Liver (tissue), 9 donors: ENCODE data around the gene GLT8D2. TPM values are rescaled to one million over a fixed set of nuclear protein-coding genes. Genes with fewer than 3 reads are reported as not detected.

Source experiments
- DNase-seq: peaks from one replicate; pipeline ENCODE4 v3.0.0-alpha.2; 2017; ENCODE audit warnings: low spot score
- H3K27ac ChIP-seq, 2 donors: one replicate each; pipeline ENCODE4 v1.7.0; 2013; ENCODE audit warnings: inconsistent platforms in 2 of 2, low read length in 2 of 2, control low read depth in 1 of 2, low read depth in 1 of 2, mild to moderate bottlenecking in 1 of 2
- H3K27me3 ChIP-seq, 4 donors: one replicate each; pipeline versions ENCODE4 v1.6.1 to v1.7.0; 2013; ENCODE audit warnings: low read length in 3 of 4, inconsistent platforms in 1 of 4, mild to moderate bottlenecking in 1 of 4, moderate library complexity in 1 of 4; ENCODE audit not compliant: control insufficient read depth in 4 of 4, insufficient read depth in 4 of 4
- H3K36me3 ChIP-seq, 4 donors: one replicate each; pipeline versions ENCODE4 v1.6.1 to v1.7.0; 2013; ENCODE audit warnings: low read length in 3 of 4, mild to moderate bottlenecking in 3 of 4, low read depth in 1 of 4, moderate library complexity in 1 of 4; ENCODE audit not compliant: control insufficient read depth in 4 of 4, insufficient read depth in 3 of 4
- H3K4me1 ChIP-seq, 4 donors: one replicate each; pipeline versions ENCODE4 v1.6.1 to v1.7.0; 2013; ENCODE audit warnings: low read length in 3 of 4, mild to moderate bottlenecking in 3 of 4, moderate library complexity in 1 of 4; ENCODE audit not compliant: control insufficient read depth in 4 of 4, insufficient read depth in 4 of 4
- H3K4me3 ChIP-seq, 3 donors: one replicate each; pipeline versions ENCODE4 v1.6.1 to v1.7.0; 2013; ENCODE audit warnings: low read length in 3 of 3, control low read depth in 1 of 3, low read depth in 1 of 3, mild to moderate bottlenecking in 1 of 3
- H3K9ac ChIP-seq, 2 donors: one replicate each; pipeline ENCODE4 v1.7.0; 2013; ENCODE audit warnings: low read length in 2 of 2, mild to moderate bottlenecking in 2 of 2, moderate library complexity in 2 of 2, control low read depth in 1 of 2, low read depth in 1 of 2
- H3K9me3 ChIP-seq, 4 donors: one replicate each; pipeline versions ENCODE4 v1.6.1 to v1.7.0; 2013; ENCODE audit warnings: low read length in 3 of 4; ENCODE audit not compliant: control insufficient read depth in 4 of 4
- EGR1 ChIP-seq, 2 donors: IDR thresholded peaks; 2 replicates each; pipeline ENCODE4 v1.6.1; 2016 to 2018; ENCODE audit warnings: antibody characterized with exemption in 2 of 2, low read depth in 2 of 2
- FOXA2 ChIP-seq: IDR thresholded peaks from 2 replicates; pipeline ENCODE4 v1.6.1; 2016; ENCODE audit warnings: antibody characterized with exemption
- HNF4A ChIP-seq, 2 donors: conservative IDR thresholded peaks; 2 replicates each; pipeline ENCODE4 v1.6.1; 2016; ENCODE audit warnings: antibody characterized with exemption in 2 of 2, mild to moderate bottlenecking in 2 of 2
- HNF4G ChIP-seq: IDR thresholded peaks from 2 replicates; pipeline ENCODE4 v1.6.1; 2016; ENCODE audit warnings: antibody characterized with exemption
- JUND ChIP-seq, 2 donors: IDR thresholded peaks; 2 replicates each; pipeline ENCODE4 v1.6.1; 2016; ENCODE audit warnings: antibody characterized with exemption in 2 of 2
- NR2F2 ChIP-seq: IDR thresholded peaks from 2 replicates; pipeline ENCODE4 v1.6.1; 2016; ENCODE audit warnings: antibody characterized with exemption
- RXRA ChIP-seq, 2 donors: IDR thresholded peaks; 2 replicates each; pipeline ENCODE4 v1.6.1; 2017 to 2018; ENCODE audit warnings: antibody characterized with exemption in 2 of 2, mild to moderate bottlenecking in 1 of 2
- SP1 ChIP-seq: IDR thresholded peaks from 2 replicates; pipeline ENCODE4 v1.6.1; 2018; ENCODE audit warnings: antibody characterized with exemption, mild to moderate bottlenecking
- YY1 ChIP-seq: IDR thresholded peaks from 2 replicates; pipeline ENCODE4 v1.6.1; 2016; ENCODE audit warnings: antibody characterized with exemption, mild to moderate bottlenecking
- WGBS: extraction: QIAGEN DNeasy Blood & Tissue Kit; methylation state at CpG from one replicate; pipeline ENCODE4 v1.1.7; 2013; 5-methylcytosine and 5-hydroxymethylcytosine counted together
- polyA plus RNA-seq, 2 donors: library from polyadenylated mRNA; stranded (reverse) in 1 of 2; unstranded in 1 of 2; fragments of 200-250 nt in 1 of 2; fragments of >200 nt in 1 of 2; fragmentation: Nextera tagmentation in 1 of 2; extraction: Ambion mirVana in 1 of 2; gene quantifications; one replicate each; pipeline versions ENCODE4 v1.2.1 to v1.2.3, GENCODE V29; 2013 to 2015
- total RNA-seq, 2 donors: library from RNA; depleted of rRNA; stranded (reverse); fragments of >200 nt; gene quantifications; one replicate each; pipeline ENCODE4 v1.2.3, GENCODE V29; 2014
- TF ChIP-seq, protein P1 (sequence below): IDR thresholded peaks from 2 replicates; pipeline ENCODE4 v1.6.1; 2016; ENCODE audit warnings: antibody characterized with exemption
- TF ChIP-seq, protein P2 (sequence below): fragments of 150-350 bp; IDR thresholded peaks from 2 replicates; pipeline ENCODE4 v1.5.1; 2017; ENCODE audit warnings: improper control_type of control experiment, low read depth, low read length; ENCODE audit not compliant: missing input control
- TF ChIP-seq, protein P3 (sequence below): IDR thresholded peaks from 2 replicates; pipeline ENCODE4 v1.6.1; 2016; ENCODE audit warnings: antibody characterized with exemption, mild to moderate bottlenecking
- TF ChIP-seq, protein P4 (sequence below): IDR thresholded peaks from 2 replicates; pipeline ENCODE4 v1.6.1; 2016; ENCODE audit warnings: antibody characterized with exemption
- TF ChIP-seq, protein P5 (sequence below): IDR thresholded peaks from 2 replicates; pipeline ENCODE4 v1.6.1; 2016; ENCODE audit warnings: antibody characterized with exemption
- donor health status: healthy.
- donor health status: healthy.
- donor health status: healthy.
- donor health status: healthy.
- donor health status: healthy.

GLT8D2 gene
- total and polyA plus RNA-seq, 4 donors: 0.79 to 1.4 (median 1.2) TPM

DNA sequence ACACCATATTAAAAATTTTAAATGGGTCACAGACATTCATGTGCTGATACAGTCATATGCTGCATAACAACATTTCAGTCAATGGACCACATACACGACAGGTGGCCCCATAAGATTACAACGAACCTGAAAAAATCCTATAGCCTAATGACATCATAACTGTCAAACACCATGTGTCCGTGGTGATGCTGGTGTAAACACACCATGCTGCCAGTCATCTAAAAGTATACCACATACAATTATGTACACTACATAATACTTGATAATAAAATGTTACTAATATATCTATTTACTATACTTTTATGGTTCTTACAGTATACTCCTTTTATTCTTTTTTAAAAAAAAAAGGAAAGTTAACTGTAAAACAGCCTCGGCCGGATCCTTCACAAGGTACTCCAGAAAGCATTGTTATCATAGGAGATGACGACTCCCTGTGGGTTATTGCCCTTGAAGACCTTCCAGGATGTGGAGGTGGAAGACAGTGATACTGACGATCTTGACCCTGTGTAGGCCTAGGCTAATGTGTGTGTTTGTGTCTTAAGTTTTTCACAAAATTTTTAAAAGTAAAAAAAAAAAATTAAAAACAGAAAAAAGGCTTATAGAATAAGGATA is 89.3 kb downstream of the GLT8D2 start:
- Histone ChIP-seq H3K36me3 (no peaks in the 10 kb centered on the region), H3K27me3 (no peaks in the 10 kb centered on the region), H3K4me1 (peaks cover 5 to 28% (median 22%) of the 10 kb centered on the region in 4 donors), H3K9ac (no peak overlapping the region), H3K27ac (no peak overlapping the region), H3K4me3 (no peak overlapping the region), H3K9me3 (no peaks in the 10 kb centered on the region)
- DNase-seq: no peak
- WGBS: 74% methylated on average over 7 of the region's 7 CpGs
- TF ChIP-seq EGR1 (IDR thresholded peaks at IDR 0.05; ENCODE audit: low read depth in 2 of 2) (no peak), FOXA2 (no peak), NR2F2 (no peak), HNF4A (conservative IDR thresholded peaks at IDR 0.05) (no peak), SP1 (no peak), YY1 (no peak)

DNA sequence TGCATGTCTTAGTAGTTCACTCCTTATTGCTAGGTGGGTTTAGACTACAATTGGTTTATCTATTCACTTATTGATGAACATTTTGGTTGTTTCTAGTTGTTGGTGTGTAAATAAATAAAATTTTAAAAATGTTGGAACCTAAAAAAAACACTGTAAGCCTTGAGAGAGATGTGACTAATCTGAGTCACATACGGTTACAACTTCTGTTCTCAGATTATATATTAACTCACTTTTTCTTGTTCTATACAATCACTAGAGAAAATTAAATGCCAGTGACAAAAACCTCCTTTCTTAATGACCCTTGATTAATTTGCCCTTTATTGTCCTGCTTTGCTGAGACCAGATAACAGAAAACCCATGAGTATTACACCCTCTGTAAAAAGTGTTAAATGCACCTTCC is 91.4 kb downstream of the GLT8D2 start:
- no peak overlapping the region for H3K9ac ChIP-seq
- no peak overlapping the region for H3K4me3 ChIP-seq
- H3K27ac ChIP-seq: no peak overlapping the region
- TF ChIP-seq HNF4A (conservative IDR thresholded peaks at IDR 0.05) (no peak), YY1 (no peak), RXRA (IDR thresholded peaks at IDR 0.05) (no peak)
- TF ChIP-seq, protein P1, sequence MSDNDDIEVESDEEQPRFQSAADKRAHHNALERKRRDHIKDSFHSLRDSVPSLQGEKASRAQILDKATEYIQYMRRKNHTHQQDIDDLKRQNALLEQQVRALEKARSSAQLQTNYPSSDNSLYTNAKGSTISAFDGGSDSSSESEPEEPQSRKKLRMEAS: no peak
- TF ChIP-seq, protein P2, sequence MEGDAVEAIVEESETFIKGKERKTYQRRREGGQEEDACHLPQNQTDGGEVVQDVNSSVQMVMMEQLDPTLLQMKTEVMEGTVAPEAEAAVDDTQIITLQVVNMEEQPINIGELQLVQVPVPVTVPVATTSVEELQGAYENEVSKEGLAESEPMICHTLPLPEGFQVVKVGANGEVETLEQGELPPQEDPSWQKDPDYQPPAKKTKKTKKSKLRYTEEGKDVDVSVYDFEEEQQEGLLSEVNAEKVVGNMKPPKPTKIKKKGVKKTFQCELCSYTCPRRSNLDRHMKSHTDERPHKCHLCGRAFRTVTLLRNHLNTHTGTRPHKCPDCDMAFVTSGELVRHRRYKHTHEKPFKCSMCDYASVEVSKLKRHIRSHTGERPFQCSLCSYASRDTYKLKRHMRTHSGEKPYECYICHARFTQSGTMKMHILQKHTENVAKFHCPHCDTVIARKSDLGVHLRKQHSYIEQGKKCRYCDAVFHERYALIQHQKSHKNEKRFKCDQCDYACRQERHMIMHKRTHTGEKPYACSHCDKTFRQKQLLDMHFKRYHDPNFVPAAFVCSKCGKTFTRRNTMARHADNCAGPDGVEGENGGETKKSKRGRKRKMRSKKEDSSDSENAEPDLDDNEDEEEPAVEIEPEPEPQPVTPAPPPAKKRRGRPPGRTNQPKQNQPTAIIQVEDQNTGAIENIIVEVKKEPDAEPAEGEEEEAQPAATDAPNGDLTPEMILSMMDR: no peak
- TF ChIP-seq, protein P3, sequence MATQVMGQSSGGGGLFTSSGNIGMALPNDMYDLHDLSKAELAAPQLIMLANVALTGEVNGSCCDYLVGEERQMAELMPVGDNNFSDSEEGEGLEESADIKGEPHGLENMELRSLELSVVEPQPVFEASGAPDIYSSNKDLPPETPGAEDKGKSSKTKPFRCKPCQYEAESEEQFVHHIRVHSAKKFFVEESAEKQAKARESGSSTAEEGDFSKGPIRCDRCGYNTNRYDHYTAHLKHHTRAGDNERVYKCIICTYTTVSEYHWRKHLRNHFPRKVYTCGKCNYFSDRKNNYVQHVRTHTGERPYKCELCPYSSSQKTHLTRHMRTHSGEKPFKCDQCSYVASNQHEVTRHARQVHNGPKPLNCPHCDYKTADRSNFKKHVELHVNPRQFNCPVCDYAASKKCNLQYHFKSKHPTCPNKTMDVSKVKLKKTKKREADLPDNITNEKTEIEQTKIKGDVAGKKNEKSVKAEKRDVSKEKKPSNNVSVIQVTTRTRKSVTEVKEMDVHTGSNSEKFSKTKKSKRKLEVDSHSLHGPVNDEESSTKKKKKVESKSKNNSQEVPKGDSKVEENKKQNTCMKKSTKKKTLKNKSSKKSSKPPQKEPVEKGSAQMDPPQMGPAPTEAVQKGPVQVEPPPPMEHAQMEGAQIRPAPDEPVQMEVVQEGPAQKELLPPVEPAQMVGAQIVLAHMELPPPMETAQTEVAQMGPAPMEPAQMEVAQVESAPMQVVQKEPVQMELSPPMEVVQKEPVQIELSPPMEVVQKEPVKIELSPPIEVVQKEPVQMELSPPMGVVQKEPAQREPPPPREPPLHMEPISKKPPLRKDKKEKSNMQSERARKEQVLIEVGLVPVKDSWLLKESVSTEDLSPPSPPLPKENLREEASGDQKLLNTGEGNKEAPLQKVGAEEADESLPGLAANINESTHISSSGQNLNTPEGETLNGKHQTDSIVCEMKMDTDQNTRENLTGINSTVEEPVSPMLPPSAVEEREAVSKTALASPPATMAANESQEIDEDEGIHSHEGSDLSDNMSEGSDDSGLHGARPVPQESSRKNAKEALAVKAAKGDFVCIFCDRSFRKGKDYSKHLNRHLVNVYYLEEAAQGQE: no peak
- WGBS: 57% methylated on average over 1 of the region's 1 CpG
- H3K36me3 ChIP-seq: peaks cover 0 to 5% (median 3%) of the 10 kb centered on the region in 4 donors
- H3K4me1 ChIP-seq: peaks cover 5 to 16% (median 15%) of the 10 kb centered on the region in 4 donors
- H3K9me3 ChIP-seq: no peaks in the 10 kb centered on the region
- H3K27me3 ChIP-seq: no peaks in the 10 kb centered on the region
- DNase-seq: no peak

DNA sequence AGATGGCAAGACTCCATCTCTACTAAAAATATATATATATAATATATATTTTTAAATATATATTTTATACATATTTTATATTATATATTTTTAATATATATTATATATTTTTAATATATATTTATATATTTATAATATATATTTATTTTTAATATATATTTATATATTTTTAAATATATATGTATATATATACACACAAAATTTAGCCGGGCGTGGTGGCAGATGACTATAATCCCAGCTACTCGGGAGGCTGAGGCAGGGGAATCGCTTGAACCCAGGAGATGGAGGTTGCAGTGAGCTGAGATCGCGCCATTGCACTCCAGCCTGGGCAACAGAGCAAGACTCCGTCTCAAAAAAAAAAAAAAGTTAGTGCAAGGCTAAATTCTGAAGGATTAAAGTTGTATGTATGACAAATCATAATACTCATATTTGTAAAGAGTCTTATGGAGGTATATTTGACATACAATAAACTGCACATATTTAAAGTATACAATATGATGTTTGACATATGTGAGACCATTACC is 92.1 kb downstream of the GLT8D2 start:
- WGBS: 94% methylated on average over 7 of the region's 7 CpGs
- Histone ChIP-seq H3K36me3 (peaks cover 0 to 11% (median 9%) of the 10 kb centered on the region in 4 donors), H3K4me1 (peaks cover 5 to 16% (median 15%) of the 10 kb centered on the region in 4 donors), H3K4me3 (peak overlapping the region in 1 of 3 donors; percentile 69), H3K27ac (peak overlapping the region in 1 of 2 donors; percentile 94), H3K9me3 (no peaks in the 10 kb centered on the region), H3K27me3 (no peaks in the 10 kb centered on the region), H3K9ac (no peak overlapping the region)
- DNase-seq: no peak
- TF ChIP-seq HNF4G: no peak
- TF ChIP-seq, protein P4, sequence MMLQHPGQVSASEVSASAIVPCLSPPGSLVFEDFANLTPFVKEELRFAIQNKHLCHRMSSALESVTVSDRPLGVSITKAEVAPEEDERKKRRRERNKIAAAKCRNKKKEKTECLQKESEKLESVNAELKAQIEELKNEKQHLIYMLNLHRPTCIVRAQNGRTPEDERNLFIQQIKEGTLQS: no peak
- no peak for TF ChIP-seq HNF4A (conservative IDR thresholded peaks at IDR 0.05)
- no peak for TF ChIP-seq JUND (IDR thresholded peaks at IDR 0.05)
- TF ChIP-seq, protein P1: no peak
- TF ChIP-seq, protein P5, sequence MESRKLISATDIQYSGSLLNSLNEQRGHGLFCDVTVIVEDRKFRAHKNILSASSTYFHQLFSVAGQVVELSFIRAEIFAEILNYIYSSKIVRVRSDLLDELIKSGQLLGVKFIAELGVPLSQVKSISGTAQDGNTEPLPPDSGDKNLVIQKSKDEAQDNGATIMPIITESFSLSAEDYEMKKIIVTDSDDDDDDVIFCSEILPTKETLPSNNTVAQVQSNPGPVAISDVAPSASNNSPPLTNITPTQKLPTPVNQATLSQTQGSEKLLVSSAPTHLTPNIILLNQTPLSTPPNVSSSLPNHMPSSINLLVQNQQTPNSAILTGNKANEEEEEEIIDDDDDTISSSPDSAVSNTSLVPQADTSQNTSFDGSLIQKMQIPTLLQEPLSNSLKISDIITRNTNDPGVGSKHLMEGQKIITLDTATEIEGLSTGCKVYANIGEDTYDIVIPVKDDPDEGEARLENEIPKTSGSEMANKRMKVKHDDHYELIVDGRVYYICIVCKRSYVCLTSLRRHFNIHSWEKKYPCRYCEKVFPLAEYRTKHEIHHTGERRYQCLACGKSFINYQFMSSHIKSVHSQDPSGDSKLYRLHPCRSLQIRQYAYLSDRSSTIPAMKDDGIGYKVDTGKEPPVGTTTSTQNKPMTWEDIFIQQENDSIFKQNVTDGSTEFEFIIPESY: no peak
- no peak for TF ChIP-seq RXRA (IDR thresholded peaks at IDR 0.05)
- TF ChIP-seq SP1: no peak
- TF ChIP-seq FOXA2: no peak
- TF ChIP-seq, protein P2: no peak
